CD4-positive, alpha-beta T cell (primary cell): ENCODE data around the gene ATF1. TPM values are rescaled to one million over a fixed set of nuclear protein-coding genes. Genes with fewer than 3 reads are reported as not detected.
A peak's percentile ranks its signal among the peaks of the same experiment; 100 is the strongest.

Source experiments
- ATAC-seq: fragments of 200-7000 bp; cut with Tn5 transposase; one replicate; pipeline ENCODE4 v1.10.0; 2022; ENCODE audit warnings: mild to moderate bottlenecking; ENCODE audit not compliant: poor library complexity
- CTCF ChIA-PET: fragments of 350-600 bp; sonication (Branson Sonifier 250); formaldehyde crosslinking; loops from one replicate; lab custom pipeline; 2021; ENCODE audit warnings: antibody characterized with exemption, inconsistent platforms; lab: Charles Lee
- POLR2A ChIA-PET: fragments of 350-600 bp; sonication (Branson Sonifier 250); formaldehyde crosslinking; loops from one replicate; lab custom pipeline; 2021; ENCODE audit warnings: antibody characterized with exemption, inconsistent platforms; lab: Charles Lee
- DNase-seq, 14 experiments: peaks; one replicate each; pipeline ENCODE4 v3.0.0-alpha.2; 2013 to 2020; ENCODE audit warnings: mixed read lengths in 2 of 14
- H3K27ac ChIP-seq, 2 donors: one replicate each; pipeline versions ENCODE4 v1.5.1 to v1.7.0; 2013; ENCODE audit warnings: low read length in 2 of 2, low read depth in 1 of 2, mild to moderate bottlenecking in 1 of 2
- H3K27me3 ChIP-seq, 2 experiments: 1 replicate in 1 of 2; 2 replicates in 1 of 2; pipeline versions ENCODE4 v1.6.1 to v1.7.0; 2013; ENCODE audit warnings: low read length in 2 of 2, control low read depth in 1 of 2, mild to moderate bottlenecking in 1 of 2, moderate library complexity in 1 of 2; ENCODE audit not compliant: insufficient read depth in 2 of 2, control insufficient read depth in 1 of 2
- H3K36me3 ChIP-seq: one replicate; pipeline ENCODE4 v1.6.1; 2013; ENCODE audit warnings: low read length, control low read depth; ENCODE audit not compliant: insufficient read depth
- H3K4me1 ChIP-seq: one replicate; pipeline ENCODE4 v1.6.1; 2013; ENCODE audit warnings: low read length, control low read depth; ENCODE audit not compliant: insufficient read depth
- H3K4me3 ChIP-seq: one replicate; pipeline ENCODE4 v1.5.1; 2013; ENCODE audit warnings: mild to moderate bottlenecking, low read length, moderate library complexity
- H3K9me3 ChIP-seq, 2 experiments: 1 replicate in 1 of 2; 2 replicates in 1 of 2; pipeline versions ENCODE4 v1.6.1 to v1.7.0; 2013; ENCODE audit warnings: low read length in 2 of 2, mild to moderate bottlenecking in 2 of 2, control low read depth in 1 of 2, moderate library complexity in 1 of 2; ENCODE audit not compliant: control insufficient read depth in 1 of 2, insufficient read depth in 1 of 2
- H3K27ac Mint-ChIP-seq: one replicate; pipeline ENCODE4 v1.8.0; 2020; ENCODE audit warnings: mixed read lengths
- H3K27me3 Mint-ChIP-seq: one replicate; pipeline ENCODE4 v1.8.0; 2021; ENCODE audit warnings: mixed read lengths
- H3K36me3 Mint-ChIP-seq: one replicate; pipeline ENCODE4 v1.8.0; 2021; ENCODE audit warnings: low read depth, mixed read lengths
- H3K4me1 Mint-ChIP-seq: one replicate; pipeline ENCODE4 v1.8.0; 2021; ENCODE audit warnings: low read depth, mixed read lengths
- H3K4me3 Mint-ChIP-seq: one replicate; pipeline ENCODE4 v1.8.0; 2020; ENCODE audit warnings: mild to moderate bottlenecking, mixed read lengths
- H3K9me3 Mint-ChIP-seq: one replicate; pipeline ENCODE4 v1.8.0; 2020; ENCODE audit warnings: mixed read lengths
- CTCF ChIP-seq: fragments of 200-600 bp; IDR thresholded peaks from one replicate; pipeline ENCODE4 v1.8.0; 2022; ENCODE audit warnings: antibody characterized with exemption, mild to moderate bottlenecking
- intact Hi-C, 2 experiments: fragments of 100-400 bp; cut with DNase I in 1 of 2; cut with micrococcal nuclease in 1 of 2; formaldehyde crosslinking; loops; one replicate each; pipeline versions ENCODE4 v1.15.1 to v1.9.0; 2023 to 2025; cut with DNase I, micrococcal nuclease
- total RNA-seq, 174 experiments: library from RNA in 2 of 174; stranded (reverse) in 2 of 174; gene quantifications; one replicate each; pipeline ENCODE4 v1.2.3 and lab custom pipeline; 2021 to 2026

The ATF1 gene
- total RNA-seq, 2 experiments from 2014 or later = 11.3 TPM

GRCh38 chr12:50734409-50735263 is 29.3 kb upstream of the ATF1 start:
- H3K9me3 ChIP-seq = no peaks in the 10 kb centered on the region
- intact Hi-C loops = loop anchor here in 1 of 2 experiments (1.0 kb wide), 1 partner anchor 229 kb away; no protein-coding TSS in a partner anchor
- no peak overlapping the region for H3K27ac ChIP-seq
- Mint-ChIP-seq H3K36me3 (peaks cover 94% of the 10 kb centered on the region), H3K27me3 (no peaks in the 10 kb centered on the region), H3K4me3 (no peak overlapping the region), H3K27ac (no peak overlapping the region), H3K9me3 (no peaks in the 10 kb centered on the region), H3K4me1 (no peaks in the 10 kb centered on the region)
- no peak overlapping the region for H3K4me3 ChIP-seq
- CTCF ChIA-PET = interaction anchor here (1.4 kb wide), 1 partner anchor 9 kb away, joined by 3 read pairs; no protein-coding TSS in a partner anchor
- POLR2A ChIA-PET = interaction anchor here (1.0 kb wide), 1 partner anchor 29 kb away, joined by 6 read pairs; the partner anchor contains the start of gene ATF1
- H3K27me3 ChIP-seq = no peaks in the 10 kb centered on the region
- H3K4me1 ChIP-seq = no peaks in the 10 kb centered on the region
- DNase-seq (peak in 3 of 14 experiments; percentile 34 to 45 (median 40)), ATAC-seq (peak; percentile 43)
- peak; percentile 34 for TF ChIP-seq CTCF
- peaks cover 82% of the 10 kb centered on the region for H3K36me3 ChIP-seq

- Mint-ChIP-seq H3K4me3 (no peak overlapping the region), H3K27me3 (no peaks in the 10 kb centered on the region), H3K9me3 (no peaks in the 10 kb centered on the region), H3K4me1 (no peaks in the 10 kb centered on the region), H3K27ac (no peak overlapping the region), H3K36me3 (peaks cover 94% of the 10 kb centered on the region)
- Histone ChIP-seq H3K27me3 (no peaks in the 10 kb centered on the region), H3K36me3 (peaks cover 74% of the 10 kb centered on the region), H3K4me3 (no peak overlapping the region), H3K27ac (no peak overlapping the region), H3K4me1 (no peaks in the 10 kb centered on the region), H3K9me3 (no peaks in the 10 kb centered on the region)
- ChIA-PET CTCF (no interaction called here), POLR2A (no interaction called here)
- ATAC-seq (no peak), DNase-seq (no peak)
- TF ChIP-seq CTCF = no peak
- intact Hi-C loops = no loop called here
Measured at GRCh38 chr12:50739611-50740010, 24.3 kb upstream of the ATF1 start.

- POLR2A ChIA-PET = interaction anchor here (0.7 kb wide), 1 partner anchor 24 kb away, joined by 4 read pairs; the partner anchor contains the start of gene ATF1
- peaks cover 76% of the 10 kb centered on the region for H3K36me3 ChIP-seq
Measured at GRCh38 chr12:50740307-50740706, 23.6 kb upstream of the ATF1 start.

More at GRCh38 chr12:50740307-50740706, 23.6 kb upstream of the ATF1 start:
- Histone ChIP-seq H3K4me3 (no peak overlapping the region), H3K9me3 (no peaks in the 10 kb centered on the region), H3K27ac (no peak overlapping the region), H3K4me1 (no peaks in the 10 kb centered on the region), H3K27me3 (no peaks in the 10 kb centered on the region)
- H3K36me3 Mint-ChIP-seq = peaks cover 94% of the 10 kb centered on the region
- CTCF ChIA-PET = interaction anchor here (0.8 kb wide), 1 partner anchor 25 kb away, joined by 3 read pairs; no protein-coding TSS in a partner anchor
- no peak for DNase-seq
- H3K4me1 Mint-ChIP-seq = no peaks in the 10 kb centered on the region
- no peaks in the 10 kb centered on the region for H3K9me3 Mint-ChIP-seq
- no peak overlapping the region for H3K27ac Mint-ChIP-seq
- H3K4me3 Mint-ChIP-seq = no peak overlapping the region
- H3K27me3 Mint-ChIP-seq = no peaks in the 10 kb centered on the region
- intact Hi-C loops = no loop called here
- no peak for ATAC-seq
- no peak for TF ChIP-seq CTCF
